OCI-LY3 (cell line): ENCODE measurements around the gene CXCL14.
A peak's percentile ranks its signal among the peaks of the same experiment; 100 is the strongest.

Source experiments
- H2AFZ ChIP-seq: fragments of 200-600, 300-600 bp; shearing (Covaris generic); 2 replicates; pipeline ENCODE4 v1.6.0; 2014; ENCODE audit warnings: antibody characterized with exemption, low read depth, low read length
- H3K27ac ChIP-seq: fragments of 200-600, 300-600 bp; sonication (generic); 2 replicates; pipeline ENCODE4 v1.5.1; 2014; ENCODE audit warnings: mild to moderate bottlenecking, low read length, moderate library complexity, mixed read lengths
- H3K27me3 ChIP-seq: fragments of 200-600, 300-600 bp; sonication (generic); 2 replicates; pipeline ENCODE4 v1.6.1; 2014; ENCODE audit warnings: low read depth, low read length, mixed read lengths
- H3K36me3 ChIP-seq: fragments of 200-600, 300-600 bp; sonication (generic); replicated peaks from 2 replicates; pipeline ENCODE3; 2014; ENCODE audit warnings: low read depth, low read length, mixed read lengths
- H3K4me1 ChIP-seq: fragments of 300-600, 200-600 bp; sonication (generic); 2 replicates; pipeline ENCODE4 v1.6.1; 2014; ENCODE audit warnings: low read length, mixed read lengths
- H3K4me2 ChIP-seq: fragments of 200-600, 300-600 bp; sonication (generic); 2 replicates; pipeline ENCODE4 v1.6.1; 2014; ENCODE audit warnings: low read length, mixed read lengths
- H3K4me3 ChIP-seq: fragments of 300-600, 200-600 bp; sonication (generic); 2 replicates; pipeline ENCODE4 v1.5.1; 2014; ENCODE audit warnings: antibody characterized with exemption, mild to moderate bottlenecking, low read length, moderate library complexity
- H3K79me2 ChIP-seq: fragments of 300-600, 200-600 bp; shearing (Covaris generic); 2 replicates; pipeline ENCODE4 v1.6.1; 2014; ENCODE audit warnings: mild to moderate bottlenecking, low read length, mixed read lengths
- H3K9ac ChIP-seq: fragments of 300-600, 200-600 bp; shearing (Covaris generic); 2 replicates; pipeline ENCODE4 v1.6.0; 2014; ENCODE audit warnings: mild to moderate bottlenecking, low read length, moderate library complexity
- H3K9me3 ChIP-seq: fragments of 200-600, 300-600 bp; shearing (Covaris generic); 2 replicates; pipeline ENCODE4 v1.6.1; 2014; ENCODE audit warnings: low read length, mixed read lengths; ENCODE audit not compliant: insufficient read depth
- H4K20me1 ChIP-seq: fragments of 200-600, 300-600 bp; sonication (generic); 2 replicates; pipeline ENCODE4 v1.6.1; 2016; ENCODE audit warnings: low read length, mixed read lengths; ENCODE audit not compliant: insufficient read depth
- CTCF ChIP-seq: fragments of 200-600, 300-600 bp; sonication (generic); IDR thresholded peaks from 2 replicates; pipeline ENCODE4 v1.5.1; 2014; ENCODE audit warnings: antibody characterized with exemption, low read length, low read depth
- EZH2phosphoT487 ChIP-seq: fragments of 200-600 bp; shearing (Covaris generic); IDR thresholded peaks from 2 replicates; pipeline ENCODE4 v1.6.1; 2018; ENCODE audit warnings: antibody characterized with exemption, mixed run types, low read depth

Gene CXCL14

GRCh38 chr5:135565725-135566421 is 12.9 kb downstream of the CXCL14 start:
- H3K27me3 ChIP-seq, result no peaks in the 10 kb centered on the region
- H3K9ac ChIP-seq, result no peak overlapping the region
- no peaks in the 10 kb centered on the region for H3K36me3 ChIP-seq
- H3K79me2 ChIP-seq, result no peaks in the 10 kb centered on the region
- peaks cover 7% of the 10 kb centered on the region for H3K4me1 ChIP-seq
- no peaks in the 10 kb centered on the region for H4K20me1 ChIP-seq
- no peaks in the 10 kb centered on the region for H3K9me3 ChIP-seq
- no peak overlapping the region for H3K27ac ChIP-seq
- H2AFZ ChIP-seq, result peak overlapping the region; percentile 91
- TF ChIP-seq EZH2phosphoT487 (no peak), CTCF (peak; percentile 80)
- peak overlapping the region; percentile 79 for H3K4me2 ChIP-seq
- H3K4me3 ChIP-seq, result peak overlapping the region; percentile 64

- no peak overlapping the region for H3K27ac ChIP-seq
- no peak overlapping the region for H2AFZ ChIP-seq
- no peak overlapping the region for H3K4me3 ChIP-seq
- no peaks in the 10 kb centered on the region for H3K9me3 ChIP-seq
- H3K36me3 ChIP-seq, result no peaks in the 10 kb centered on the region
- no peak overlapping the region for H3K9ac ChIP-seq
- no peaks in the 10 kb centered on the region for H4K20me1 ChIP-seq
- H3K4me1 ChIP-seq, result peaks cover 12% of the 10 kb centered on the region
- TF ChIP-seq EZH2phosphoT487, result no peak
- TF ChIP-seq CTCF, result no peak
- H3K4me2 ChIP-seq, result no peak overlapping the region
- H3K79me2 ChIP-seq, result no peaks in the 10 kb centered on the region
- H3K27me3 ChIP-seq, result no peaks in the 10 kb centered on the region
Measured at GRCh38 chr5:135565266-135565665, 13.5 kb downstream of the CXCL14 start.

GRCh38 chr5:135564331-135564730 is 14.5 kb downstream of the CXCL14 start:
- Histone ChIP-seq H3K4me1 (peaks cover 14% of the 10 kb centered on the region), H3K36me3 (no peaks in the 10 kb centered on the region), H3K4me3 (no peak overlapping the region), H3K9ac (no peak overlapping the region), H3K27me3 (0 out of 2 replicates have a peak, but pooled peaks cover 1% of the 10 kb centered on the region), H3K27ac (no peak overlapping the region), H3K79me2 (no peaks in the 10 kb centered on the region), H3K4me2 (no peak overlapping the region), H4K20me1 (no peaks in the 10 kb centered on the region), H2AFZ (no peak overlapping the region), H3K9me3 (no peaks in the 10 kb centered on the region)
- TF ChIP-seq EZH2phosphoT487, result no peak
- TF ChIP-seq CTCF, result no peak

GRCh38 chr5:135561266-135561665 is 17.5 kb downstream of the CXCL14 start:
- Histone ChIP-seq H3K4me2 (peak overlapping the region; percentile 75), H3K27ac (no peak overlapping the region), H3K4me1 (peaks cover 22% of the 10 kb centered on the region), H3K27me3 (0 out of 2 replicates have a peak, but pooled peaks cover 6% of the 10 kb centered on the region), H3K79me2 (no peaks in the 10 kb centered on the region), H2AFZ (peak overlapping the region; percentile 87), H3K36me3 (no peaks in the 10 kb centered on the region), H3K9ac (peak overlapping the region; percentile 19; the same call in 1 of the 2 replicates), H4K20me1 (no peaks in the 10 kb centered on the region), H3K9me3 (no peaks in the 10 kb centered on the region), H3K4me3 (peak overlapping the region; percentile 64)
- TF ChIP-seq CTCF, result no peak
- no peak for TF ChIP-seq EZH2phosphoT487
